ENCODE data around the gene CPLX3. TPM values are rescaled to one million over a fixed set of nuclear protein-coding genes. Genes with fewer than 3 reads are reported as not detected.

Gene CPLX3
- total and polyA plus RNA-seq, 9 donors, result not detected

DNA sequence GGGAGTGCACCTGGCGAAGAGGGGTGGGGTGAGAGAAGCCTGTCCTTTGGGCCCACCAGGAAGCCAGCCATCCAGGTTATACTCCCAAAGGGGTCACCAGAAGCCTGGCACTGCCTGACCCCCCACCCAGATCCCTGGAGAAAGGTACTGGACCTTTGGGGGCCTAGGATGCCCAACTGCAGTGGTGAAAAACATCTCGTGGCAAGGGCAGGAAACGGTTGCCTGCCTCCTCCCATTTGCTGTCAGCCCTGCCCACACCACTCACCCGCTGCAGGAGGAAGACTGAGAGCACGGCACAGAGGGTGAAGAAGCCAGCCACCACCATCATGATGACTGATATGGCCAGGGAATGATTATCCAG is 18.8 kb downstream of the CPLX3 start:
- Histone ChIP-seq H3K4me3 (ENCODE audit: low read length) (no peak overlapping the region), H3K36me3 (ENCODE audit: control insufficient read depth, insufficient read depth, low read length) (peaks cover 49% of the 10 kb centered on the region), H3K9me3 (replicated peaks; ENCODE audit: control insufficient read depth, low read depth, low read length) (no peaks in the 10 kb centered on the region), H3K27me3 (ENCODE audit: control insufficient read depth, insufficient read depth, low read length) (no peaks in the 10 kb centered on the region), H3K27ac (ENCODE audit: low read length) (no peak overlapping the region), H3K4me1 (ENCODE audit: control insufficient read depth, insufficient read depth, low read length) (peaks cover 28% of the 10 kb centered on the region)
- no peak for DNase-seq
- WGBS (ENCODE audit: insufficient coverage), result 71% methylated on average over 3 of the region's 5 CpGs

GRCh38 chr15:74845581-74845980 is 19.2 kb downstream of the CPLX3 start:
- peaks cover 49% of the 10 kb centered on the region for H3K36me3 ChIP-seq (ENCODE audit: control insufficient read depth, insufficient read depth, low read length)
- H3K27ac ChIP-seq (ENCODE audit: low read length), result no peak overlapping the region
- 90% methylated on average over 2 of the region's 4 CpGs for WGBS (ENCODE audit: insufficient coverage)
- no peaks in the 10 kb centered on the region for H3K9me3 ChIP-seq (replicated peaks; ENCODE audit: control insufficient read depth, low read depth, low read length)
- no peak for DNase-seq
- H3K4me1 ChIP-seq (ENCODE audit: control insufficient read depth, insufficient read depth, low read length), result peaks cover 28% of the 10 kb centered on the region
- H3K27me3 ChIP-seq (ENCODE audit: control insufficient read depth, insufficient read depth, low read length), result no peaks in the 10 kb centered on the region
- no peak overlapping the region for H3K4me3 ChIP-seq (ENCODE audit: low read length)

GRCh38 chr15:74847432-74847831 is 21.0 kb downstream of the CPLX3 start:
- peaks cover 18% of the 10 kb centered on the region for H3K4me1 ChIP-seq (ENCODE audit: control insufficient read depth, insufficient read depth, low read length)
- peaks cover 60% of the 10 kb centered on the region for H3K36me3 ChIP-seq (ENCODE audit: control insufficient read depth, insufficient read depth, low read length)
- H3K9me3 ChIP-seq (replicated peaks; ENCODE audit: control insufficient read depth, low read depth, low read length), result no peaks in the 10 kb centered on the region
- 94% methylated on average over 2 of the region's 3 CpGs for WGBS (ENCODE audit: insufficient coverage)
- no peak for DNase-seq
- no peak overlapping the region for H3K4me3 ChIP-seq (ENCODE audit: low read length)
- H3K27me3 ChIP-seq (ENCODE audit: control insufficient read depth, insufficient read depth, low read length), result no peaks in the 10 kb centered on the region
- H3K27ac ChIP-seq (ENCODE audit: low read length), result no peak overlapping the region

DNA sequence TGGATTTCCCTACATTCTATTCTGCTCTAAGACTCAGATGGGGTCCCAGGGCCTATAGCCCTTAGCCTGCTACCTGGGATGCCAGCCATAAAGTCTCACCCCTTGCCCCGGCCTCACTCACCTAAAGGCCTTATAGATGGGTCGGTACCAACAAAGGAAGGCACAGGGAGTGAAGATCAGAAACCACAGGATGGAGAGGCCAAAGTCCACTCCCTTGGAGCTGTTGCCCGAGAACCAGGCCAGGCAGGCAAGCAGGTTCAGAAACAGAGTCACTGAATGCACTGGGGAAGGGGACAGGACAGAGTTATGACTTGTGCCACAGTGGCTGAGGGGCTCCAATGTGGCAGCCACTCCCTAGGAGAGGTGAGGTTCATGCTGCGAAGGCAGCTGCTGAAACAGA is 24.0 kb downstream of the CPLX3 start:
- no peak for DNase-seq
- Histone ChIP-seq H3K4me3 (ENCODE audit: low read length) (no peak overlapping the region), H3K36me3 (ENCODE audit: control insufficient read depth, insufficient read depth, low read length) (peaks cover 69% of the 10 kb centered on the region), H3K4me1 (ENCODE audit: control insufficient read depth, insufficient read depth, low read length) (peaks cover 19% of the 10 kb centered on the region), H3K27ac (ENCODE audit: low read length) (no peak overlapping the region), H3K9me3 (replicated peaks; ENCODE audit: control insufficient read depth, low read depth, low read length) (no peaks in the 10 kb centered on the region), H3K27me3 (ENCODE audit: control insufficient read depth, insufficient read depth, low read length) (no peaks in the 10 kb centered on the region)
- WGBS (ENCODE audit: insufficient coverage), result 91% methylated on average over 3 of the region's 4 CpGs

- WGBS (ENCODE audit: insufficient coverage), result 92% methylated on average over 6 of the region's 7 CpGs
- no peaks in the 10 kb centered on the region for H3K27me3 ChIP-seq (ENCODE audit: control insufficient read depth, insufficient read depth, low read length)
- peaks cover 33% of the 10 kb centered on the region for H3K4me1 ChIP-seq (ENCODE audit: control insufficient read depth, insufficient read depth, low read length)
- no peak overlapping the region for H3K4me3 ChIP-seq (ENCODE audit: low read length)
- no peak overlapping the region for H3K27ac ChIP-seq (ENCODE audit: low read length)
- H3K9me3 ChIP-seq (replicated peaks; ENCODE audit: control insufficient read depth, low read depth, low read length), result no peaks in the 10 kb centered on the region
- peaks cover 65% of the 10 kb centered on the region for H3K36me3 ChIP-seq (ENCODE audit: control insufficient read depth, insufficient read depth, low read length)
- no peak for DNase-seq
Observed at GRCh38 chr15:74851960-74852359, 25.5 kb downstream of the CPLX3 start.

DNA sequence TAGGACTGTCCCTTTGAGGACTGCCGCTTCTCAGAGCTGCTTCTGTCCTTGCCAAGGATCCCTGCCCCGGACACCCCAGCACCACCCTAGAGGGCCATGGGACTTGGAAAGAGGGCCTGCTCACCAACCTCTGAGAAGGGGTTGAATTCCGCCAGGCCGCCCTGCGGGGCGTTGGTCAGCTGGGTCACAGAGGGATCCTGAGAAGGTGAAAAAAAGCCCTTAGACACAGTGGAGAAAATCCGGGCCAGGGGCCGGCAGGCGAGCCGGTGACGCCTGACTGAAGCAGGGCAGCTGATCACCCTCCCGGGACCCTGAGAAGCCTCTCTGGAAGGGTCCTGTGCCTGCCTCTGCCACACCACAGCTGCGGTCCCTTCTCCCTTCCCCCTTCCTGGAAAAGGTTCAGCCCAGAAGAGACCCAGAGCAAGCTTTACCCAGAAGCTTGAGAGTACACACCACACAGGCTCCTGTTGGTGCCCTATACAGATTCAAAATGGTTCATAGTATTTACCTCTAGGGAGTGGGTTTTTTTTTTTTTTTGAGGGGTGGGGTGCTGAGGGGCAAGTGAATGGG is 28.1 kb downstream of the CPLX3 start:
- no peaks in the 10 kb centered on the region for H3K9me3 ChIP-seq (replicated peaks; ENCODE audit: control insufficient read depth, low read depth, low read length)
- peak; percentile 46 for DNase-seq
- H3K36me3 ChIP-seq (ENCODE audit: control insufficient read depth, insufficient read depth, low read length), result peaks cover 49% of the 10 kb centered on the region
- H3K4me1 ChIP-seq (ENCODE audit: control insufficient read depth, insufficient read depth, low read length), result peaks cover 54% of the 10 kb centered on the region
- H3K27me3 ChIP-seq (ENCODE audit: control insufficient read depth, insufficient read depth, low read length), result no peaks in the 10 kb centered on the region
- H3K27ac ChIP-seq (ENCODE audit: low read length), result peak overlapping the region; percentile 78
- H3K4me3 ChIP-seq (ENCODE audit: low read length), result no peak overlapping the region
- 79% methylated on average over 10 of the region's 13 CpGs for WGBS (ENCODE audit: insufficient coverage)

GRCh38 chr15:74855857-74856256 is 29.4 kb downstream of the CPLX3 start:
- Histone ChIP-seq H3K4me1 (ENCODE audit: control insufficient read depth, insufficient read depth, low read length) (peaks cover 58% of the 10 kb centered on the region), H3K36me3 (ENCODE audit: control insufficient read depth, insufficient read depth, low read length) (peaks cover 35% of the 10 kb centered on the region), H3K9me3 (replicated peaks; ENCODE audit: control insufficient read depth, low read depth, low read length) (no peaks in the 10 kb centered on the region), H3K4me3 (ENCODE audit: low read length) (no peak overlapping the region), H3K27ac (ENCODE audit: low read length) (peak overlapping the region; percentile 77), H3K27me3 (ENCODE audit: control insufficient read depth, insufficient read depth, low read length) (no peaks in the 10 kb centered on the region)
- DNase-seq, result peak; percentile 84
- no CpG with 5 or more reads among the region's 2 CpGs for WGBS (ENCODE audit: insufficient coverage)

DNA sequence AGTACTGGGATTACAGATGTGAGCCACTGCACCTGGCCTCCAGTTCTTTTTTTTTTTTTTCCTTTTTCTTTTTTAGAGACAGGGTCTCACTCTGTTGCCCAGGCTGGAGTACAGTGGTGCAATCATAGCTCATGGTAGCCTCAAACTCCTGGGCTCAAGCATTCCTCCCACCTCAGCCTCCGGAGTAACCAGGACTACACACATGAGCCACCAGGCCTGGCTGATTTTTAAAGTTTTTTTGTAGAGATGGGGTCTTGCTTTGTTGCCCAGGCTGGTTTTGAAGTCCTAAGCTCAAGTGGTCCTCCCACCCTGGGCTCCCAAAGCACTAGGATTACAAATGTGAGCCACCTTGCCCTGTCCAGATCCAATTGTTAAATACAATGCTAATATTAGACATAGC is 30.1 kb downstream of the CPLX3 start:
- H3K27ac ChIP-seq (ENCODE audit: low read length), result peak overlapping the region; percentile 44
- no peak for DNase-seq
- peaks cover 58% of the 10 kb centered on the region for H3K4me1 ChIP-seq (ENCODE audit: control insufficient read depth, insufficient read depth, low read length)
- no CpG with 5 or more reads among the region's 1 CpG for WGBS (ENCODE audit: insufficient coverage)
- H3K4me3 ChIP-seq (ENCODE audit: low read length), result no peak overlapping the region
- H3K9me3 ChIP-seq (replicated peaks; ENCODE audit: control insufficient read depth, low read depth, low read length), result no peaks in the 10 kb centered on the region
- H3K27me3 ChIP-seq (ENCODE audit: control insufficient read depth, insufficient read depth, low read length), result no peaks in the 10 kb centered on the region
- peaks cover 29% of the 10 kb centered on the region for H3K36me3 ChIP-seq (ENCODE audit: control insufficient read depth, insufficient read depth, low read length)

DNA sequence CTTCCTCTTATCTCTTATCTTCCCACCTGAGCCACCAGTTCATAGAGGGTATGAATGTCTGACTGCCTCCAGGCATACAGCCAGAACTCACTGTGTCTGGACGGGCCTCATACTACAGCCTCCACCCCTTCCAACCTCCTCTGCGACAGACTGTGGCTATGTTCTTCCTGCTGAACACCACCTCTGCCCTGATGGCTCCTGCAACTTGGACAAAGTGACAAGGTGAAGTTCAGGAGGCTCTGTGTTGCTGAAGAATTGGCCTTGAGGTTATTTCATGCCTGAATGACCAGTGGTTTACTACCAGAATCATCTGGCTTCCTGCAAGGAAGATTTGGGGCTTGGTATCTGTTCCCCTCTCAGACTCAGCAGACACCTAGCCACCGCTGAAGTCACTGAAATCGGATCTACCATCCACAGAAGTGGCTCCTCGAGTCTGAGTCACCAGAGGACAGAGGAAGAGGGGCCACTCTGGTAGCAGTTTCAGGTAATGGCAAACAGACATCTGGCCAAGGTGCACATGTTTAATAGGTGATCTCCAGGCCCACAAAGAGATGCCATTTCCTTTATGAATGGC is 30.7 kb downstream of the CPLX3 start:
- no peaks in the 10 kb centered on the region for H3K27me3 ChIP-seq (ENCODE audit: control insufficient read depth, insufficient read depth, low read length)
- peak overlapping the region; percentile 49 for H3K27ac ChIP-seq (ENCODE audit: low read length)
- peaks cover 58% of the 10 kb centered on the region for H3K4me1 ChIP-seq (ENCODE audit: control insufficient read depth, insufficient read depth, low read length)
- H3K9me3 ChIP-seq (replicated peaks; ENCODE audit: control insufficient read depth, low read depth, low read length), result no peaks in the 10 kb centered on the region
- H3K36me3 ChIP-seq (ENCODE audit: control insufficient read depth, insufficient read depth, low read length), result peaks cover 22% of the 10 kb centered on the region
- H3K4me3 ChIP-seq (ENCODE audit: low read length), result no peak overlapping the region
- DNase-seq, result no peak
- 50% methylated on average over 2 of the region's 5 CpGs for WGBS (ENCODE audit: insufficient coverage)

DNA sequence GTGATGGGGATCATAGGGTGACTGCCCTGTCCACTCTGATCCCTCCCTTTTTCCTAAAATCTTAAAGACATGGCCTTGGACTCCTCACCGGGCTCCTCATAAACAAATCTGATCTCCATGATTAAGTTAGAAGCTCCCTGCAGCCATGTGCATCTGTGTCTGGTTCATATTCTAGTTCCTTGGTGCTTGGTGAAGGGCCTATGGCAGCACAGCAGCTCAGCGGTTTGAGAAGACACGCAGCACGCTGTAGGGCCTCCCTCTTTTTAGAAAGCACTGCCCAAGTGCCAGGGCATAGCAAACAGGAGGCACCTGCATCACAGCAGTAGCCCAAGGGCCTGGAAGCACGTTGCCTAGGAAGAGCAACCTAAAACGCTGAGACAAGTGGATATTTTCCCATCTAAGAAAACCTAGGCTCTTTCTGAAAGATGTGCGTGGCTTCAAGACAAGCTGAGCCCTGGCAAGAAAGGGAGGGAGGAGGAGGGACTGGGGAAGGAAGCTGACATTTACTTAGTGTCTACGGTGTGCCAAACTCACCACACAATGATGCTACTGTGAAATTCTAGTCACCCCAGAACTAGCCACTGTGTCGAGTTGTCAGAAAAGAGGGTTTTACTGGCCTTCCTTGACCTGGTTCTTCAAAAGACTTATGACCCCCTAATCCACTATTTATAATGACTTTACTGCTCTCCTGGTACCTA is 31.4 kb downstream of the CPLX3 start:
- Histone ChIP-seq H3K4me1 (ENCODE audit: control insufficient read depth, insufficient read depth, low read length) (peaks cover 55% of the 10 kb centered on the region), H3K27ac (ENCODE audit: low read length) (peak overlapping the region; percentile 55), H3K36me3 (ENCODE audit: control insufficient read depth, insufficient read depth, low read length) (peaks cover 16% of the 10 kb centered on the region), H3K27me3 (ENCODE audit: control insufficient read depth, insufficient read depth, low read length) (no peaks in the 10 kb centered on the region), H3K9me3 (replicated peaks; ENCODE audit: control insufficient read depth, low read depth, low read length) (no peaks in the 10 kb centered on the region), H3K4me3 (ENCODE audit: low read length) (no peak overlapping the region)
- 71% methylated on average over 3 of the region's 9 CpGs for WGBS (ENCODE audit: insufficient coverage)
- DNase-seq, result no peak

All from muscle of leg (tissue), 11 donors.